Kidney tubule cell (primary cell): ENCODE measurements around the gene GDF2.

Experiments used
- DNase-seq: peaks from one replicate; pipeline ENCODE4 v3.0.0-alpha.2; 2018; ENCODE audit warnings: low spot score

GDF2 gene

DNA sequence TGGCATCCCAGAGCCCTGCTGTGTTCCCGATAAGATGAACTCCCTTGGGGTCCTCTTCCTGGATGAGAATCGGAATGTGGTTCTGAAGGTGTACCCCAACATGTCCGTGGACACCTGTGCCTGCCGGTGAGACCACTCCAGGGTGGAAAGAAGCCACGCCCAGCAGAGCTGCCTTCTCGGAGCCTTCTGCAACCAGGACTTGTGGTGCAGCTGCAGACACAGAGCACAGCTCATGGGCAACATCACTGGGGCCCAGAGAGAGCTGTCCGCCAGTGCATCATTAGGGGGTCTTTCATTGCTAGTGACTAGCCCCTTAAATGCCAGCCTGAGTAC lies 9.6 kb upstream of the GDF2 start:
- no peak for DNase-seq

DNA sequence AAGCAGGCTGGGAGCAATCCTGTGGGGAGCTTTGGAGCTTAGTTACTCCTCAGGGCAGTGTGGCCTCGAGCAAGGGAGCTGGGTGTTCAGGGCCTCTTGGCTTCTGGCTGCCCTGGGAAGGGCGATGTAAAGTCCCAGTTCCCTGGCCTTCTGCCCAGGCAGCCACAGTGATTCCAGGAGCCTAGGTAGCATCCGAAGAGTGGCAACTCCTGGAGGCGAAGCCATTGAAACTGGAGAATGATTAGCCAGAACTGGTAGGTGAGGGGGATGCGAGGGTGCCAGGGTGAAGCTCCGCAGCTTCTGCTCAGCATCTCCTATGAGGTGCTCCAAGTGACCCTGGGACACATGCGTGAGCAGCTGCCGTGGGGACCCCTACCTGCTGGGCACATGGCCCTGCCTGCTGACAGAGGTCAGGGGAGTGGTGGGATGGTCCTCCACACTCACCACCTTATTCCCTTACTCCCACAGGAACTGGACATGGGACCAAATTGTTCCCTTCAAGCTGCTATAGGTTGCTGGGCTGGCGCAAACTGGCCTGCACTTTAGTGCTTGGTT lies 7.8 kb upstream of the GDF2 start:
- DNase-seq: no peak

DNA sequence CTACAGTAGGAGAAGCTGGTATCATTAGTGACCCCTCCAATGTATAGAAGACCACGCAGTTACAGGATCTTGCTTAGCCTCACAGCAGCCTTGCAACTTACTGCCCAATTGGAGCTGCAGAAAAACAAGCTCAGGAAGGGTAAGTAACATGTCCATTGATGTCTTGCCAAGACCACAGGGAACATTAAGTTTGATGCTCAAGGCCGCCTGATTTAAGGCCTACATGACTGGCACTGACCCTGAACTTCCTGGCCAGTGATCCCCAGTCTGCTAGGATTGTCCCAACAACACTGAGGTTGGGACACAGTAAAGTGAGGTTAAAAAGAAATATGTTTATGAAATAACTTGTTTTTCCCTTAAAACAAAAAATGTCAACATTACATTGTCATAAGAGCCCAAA lies 6.8 kb upstream of the GDF2 start:
- no peak for DNase-seq

DNA sequence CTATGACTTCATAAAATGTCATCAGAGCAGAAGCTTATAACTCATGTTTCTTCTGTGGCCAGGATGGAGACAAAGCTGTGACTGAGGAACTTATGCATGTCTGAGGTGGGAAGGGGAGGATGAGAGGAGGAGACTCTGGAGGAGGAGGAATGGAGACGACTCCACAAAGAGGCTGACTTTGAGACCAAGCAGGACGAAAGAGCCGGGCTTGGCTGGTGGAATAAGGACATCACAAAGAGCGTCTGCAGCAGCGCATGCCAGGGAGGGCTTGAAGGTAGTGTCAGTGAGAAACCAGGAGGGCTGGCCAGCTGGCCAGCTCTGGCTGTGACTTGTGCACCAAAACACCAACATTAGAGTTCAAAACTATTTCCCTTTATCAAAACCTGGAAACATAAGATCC lies 6.1 kb upstream of the GDF2 start:
- no peak for DNase-seq

DNA sequence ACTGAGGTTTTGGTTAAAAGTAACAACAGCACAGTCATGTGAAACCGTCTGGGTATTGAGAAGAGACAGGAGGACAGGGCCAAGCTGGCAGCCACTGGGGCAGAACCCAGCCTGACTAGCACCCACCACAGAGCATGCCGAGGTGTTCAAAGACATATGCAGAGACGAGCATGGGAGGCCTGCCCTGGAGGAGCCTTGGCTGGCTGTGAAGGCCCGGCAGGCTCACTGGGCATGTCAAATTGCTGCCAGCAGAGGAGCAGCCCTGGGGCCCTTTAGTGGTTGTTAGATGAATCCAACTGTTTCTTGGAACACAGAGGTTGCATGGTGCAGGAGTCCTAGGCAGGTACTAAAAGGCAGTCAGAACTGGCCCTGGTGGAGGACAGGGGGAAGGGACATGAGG lies 5.0 kb upstream of the GDF2 start:
- DNase-seq: no peak

DNA sequence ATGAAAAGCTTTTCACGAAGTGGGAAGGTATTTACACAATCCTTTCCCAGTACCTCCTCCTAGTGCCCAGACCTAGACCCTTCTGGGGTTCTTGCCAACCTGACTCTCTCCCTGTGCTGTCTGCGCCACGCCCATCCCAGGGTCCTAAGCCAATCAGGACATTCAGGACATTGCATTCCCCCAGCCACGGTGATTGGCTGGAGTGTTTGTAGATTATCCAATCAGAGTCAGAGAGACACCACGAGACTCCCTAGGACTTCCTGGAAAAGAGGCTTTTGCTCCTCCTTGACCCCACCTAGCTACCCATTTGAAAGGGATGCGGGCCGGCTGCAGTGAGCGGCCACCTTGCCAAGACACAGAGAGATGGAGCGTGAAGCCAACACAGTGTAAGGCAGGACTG lies 3.5 kb upstream of the GDF2 start:
- no peak for DNase-seq

DNA sequence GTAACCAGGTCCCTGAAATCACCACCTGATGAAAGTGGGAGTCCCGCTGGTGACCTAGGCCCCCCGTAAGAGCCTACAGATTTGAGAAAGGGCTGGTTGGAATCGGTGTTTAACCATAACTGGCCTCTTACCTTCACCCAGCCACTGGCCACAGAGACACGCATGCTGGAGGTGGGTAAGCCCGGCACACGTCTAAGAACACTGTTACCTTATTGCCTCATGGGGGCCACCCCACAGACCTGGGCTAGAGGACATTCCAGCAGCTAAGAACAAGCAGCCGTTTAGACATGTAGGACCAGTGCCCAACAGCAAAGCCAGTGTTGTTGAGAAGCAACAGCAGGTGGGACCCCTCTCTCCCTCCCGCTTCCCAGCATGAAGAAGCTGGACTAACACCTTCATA lies 2.5 kb upstream of the GDF2 start:
- DNase-seq: no peak

DNA sequence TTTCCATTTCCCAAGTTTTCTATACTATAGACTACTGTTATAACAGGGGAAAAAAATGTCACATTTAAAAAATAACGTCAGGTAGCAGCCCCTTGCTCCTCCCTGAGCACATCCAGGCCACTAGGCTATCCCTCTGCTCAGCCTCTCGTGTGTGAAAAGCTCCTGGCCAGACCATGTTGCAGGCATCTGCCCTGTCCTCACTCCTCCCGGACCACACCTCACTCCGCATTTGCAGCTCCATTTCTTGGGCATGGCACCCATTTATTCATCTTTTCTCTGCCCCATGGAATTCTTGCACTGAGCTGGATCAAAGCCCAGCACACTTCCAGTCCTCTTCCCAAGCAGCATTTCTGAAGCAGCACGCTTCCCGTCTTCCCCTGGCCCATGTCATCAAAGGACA lies 1.4 kb upstream of the GDF2 start:
- no peak for DNase-seq

DNA sequence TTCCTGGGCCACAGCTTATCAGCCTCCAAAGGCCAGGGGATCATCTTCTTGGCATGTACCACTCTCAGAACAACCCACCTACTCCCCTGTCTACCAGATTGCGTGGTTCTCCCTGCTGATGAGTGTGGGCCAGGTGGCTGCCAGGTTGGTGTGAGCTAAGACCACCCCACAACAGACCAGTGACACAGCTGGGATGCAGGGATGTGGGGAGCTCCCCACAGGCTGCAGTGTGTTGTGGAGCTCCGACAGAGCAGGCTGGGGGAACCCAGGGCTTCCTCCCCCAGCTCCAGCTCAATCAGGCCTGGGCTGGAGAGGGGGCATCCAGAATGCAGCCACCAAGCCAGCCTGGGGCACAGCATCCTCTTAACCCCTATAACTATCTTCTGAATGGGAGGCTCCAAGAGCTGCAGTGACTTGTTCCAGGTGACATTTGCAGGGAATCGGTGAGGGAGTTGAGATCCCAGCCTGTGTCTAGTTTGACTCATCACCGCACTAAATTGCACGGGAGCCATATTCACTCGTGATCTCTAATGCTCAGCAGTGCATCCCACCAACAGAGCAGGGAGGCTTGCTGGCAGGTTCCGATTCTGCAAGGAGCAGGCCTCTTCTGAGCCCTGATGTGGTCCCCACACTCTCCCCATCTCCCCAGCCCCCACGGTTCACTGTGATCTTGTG lies 596 bp upstream of the GDF2 start:
- no peak for DNase-seq

DNA sequence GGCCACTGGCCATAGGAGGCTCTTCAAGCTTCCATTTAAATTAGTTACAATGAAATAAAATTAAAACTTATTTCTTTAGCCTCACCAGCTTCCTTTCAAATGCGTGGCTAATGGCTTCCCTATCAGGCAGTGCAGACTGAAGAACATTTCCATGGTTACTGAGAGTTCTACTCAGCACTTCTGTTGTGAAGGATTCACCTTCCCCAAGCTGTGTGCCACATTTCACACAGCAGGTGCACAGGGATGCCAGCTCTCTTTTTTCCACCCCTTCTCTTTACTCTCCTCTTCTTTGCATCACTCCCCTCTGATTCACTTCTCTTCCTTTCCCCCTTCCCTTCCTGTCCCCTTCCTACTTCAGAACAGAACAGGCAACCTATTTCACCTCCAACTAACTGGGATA lies 833 bp downstream of the GDF2 start:
- no peak for DNase-seq

DNA sequence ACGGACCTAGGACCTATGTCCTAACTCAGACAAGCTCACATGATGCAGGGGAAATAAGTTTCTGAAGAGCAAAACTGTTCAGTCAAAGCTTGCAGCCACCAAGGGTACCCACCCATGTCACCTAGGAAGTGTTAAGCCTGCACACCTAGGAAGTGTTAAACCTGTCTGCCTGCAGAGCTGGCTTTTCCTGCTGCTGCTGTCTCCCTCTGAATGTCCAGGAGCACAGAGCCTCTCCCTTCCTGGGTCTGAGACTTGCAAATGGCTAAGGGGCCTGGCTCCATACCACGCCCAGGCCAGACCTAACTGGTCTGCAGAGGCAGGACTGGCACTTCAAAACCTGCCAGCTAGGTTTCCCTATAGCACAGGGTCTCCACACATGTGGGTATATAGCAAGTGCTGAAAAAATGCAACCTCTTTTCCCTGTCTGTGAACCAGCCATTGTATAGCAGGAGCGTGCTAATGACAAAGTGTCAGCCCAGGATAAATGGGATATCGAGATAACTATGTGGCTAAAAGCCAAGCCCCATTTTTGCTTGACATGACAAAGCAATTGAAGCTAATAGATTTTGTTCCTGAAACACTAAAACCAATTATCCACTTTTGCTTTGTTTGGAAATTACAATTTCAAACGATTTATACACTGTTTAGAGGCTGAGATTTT lies 1.5 kb downstream of the GDF2 start:
- no peak for DNase-seq

DNA sequence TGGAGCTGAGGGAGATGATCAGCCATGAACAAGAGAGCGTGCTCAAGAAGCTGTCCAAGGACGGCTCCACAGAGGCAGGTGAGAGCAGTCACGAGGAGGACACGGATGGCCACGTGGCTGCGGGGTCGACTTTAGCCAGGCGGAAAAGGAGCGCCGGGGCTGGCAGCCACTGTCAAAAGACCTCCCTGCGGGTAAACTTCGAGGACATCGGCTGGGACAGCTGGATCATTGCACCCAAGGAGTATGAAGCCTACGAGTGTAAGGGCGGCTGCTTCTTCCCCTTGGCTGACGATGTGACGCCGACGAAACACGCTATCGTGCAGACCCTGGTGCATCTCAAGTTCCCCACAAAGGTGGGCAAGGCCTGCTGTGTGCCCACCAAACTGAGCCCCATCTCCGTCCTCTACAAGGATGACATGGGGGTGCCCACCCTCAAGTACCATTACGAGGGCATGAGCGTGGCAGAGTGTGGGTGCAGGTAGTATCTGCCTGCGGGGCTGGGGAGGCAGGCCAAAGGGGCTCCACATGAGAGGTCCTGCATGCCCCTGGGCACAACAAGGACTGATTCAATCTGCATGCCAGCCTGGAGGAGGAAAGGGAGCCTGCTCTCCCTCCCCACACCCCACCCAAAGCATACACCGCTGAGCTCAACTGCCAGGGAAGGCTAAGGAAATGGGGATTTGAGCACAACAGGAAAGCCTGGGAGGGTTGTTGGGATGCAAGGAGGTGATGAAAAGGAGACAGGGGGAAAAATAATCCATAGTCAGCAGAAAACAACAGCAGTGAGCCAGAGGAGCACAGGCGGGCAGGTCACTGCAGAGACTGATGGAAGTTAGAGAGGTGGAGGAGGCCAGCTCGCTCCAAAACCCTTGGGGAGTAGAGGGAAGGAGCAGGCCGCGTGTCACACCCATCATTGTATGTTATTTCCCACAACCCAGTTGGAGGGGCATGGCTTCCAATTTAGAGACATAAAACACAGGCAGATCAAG lies 3.3 kb downstream of the GDF2 start:
- DNase-seq: no peak

DNA sequence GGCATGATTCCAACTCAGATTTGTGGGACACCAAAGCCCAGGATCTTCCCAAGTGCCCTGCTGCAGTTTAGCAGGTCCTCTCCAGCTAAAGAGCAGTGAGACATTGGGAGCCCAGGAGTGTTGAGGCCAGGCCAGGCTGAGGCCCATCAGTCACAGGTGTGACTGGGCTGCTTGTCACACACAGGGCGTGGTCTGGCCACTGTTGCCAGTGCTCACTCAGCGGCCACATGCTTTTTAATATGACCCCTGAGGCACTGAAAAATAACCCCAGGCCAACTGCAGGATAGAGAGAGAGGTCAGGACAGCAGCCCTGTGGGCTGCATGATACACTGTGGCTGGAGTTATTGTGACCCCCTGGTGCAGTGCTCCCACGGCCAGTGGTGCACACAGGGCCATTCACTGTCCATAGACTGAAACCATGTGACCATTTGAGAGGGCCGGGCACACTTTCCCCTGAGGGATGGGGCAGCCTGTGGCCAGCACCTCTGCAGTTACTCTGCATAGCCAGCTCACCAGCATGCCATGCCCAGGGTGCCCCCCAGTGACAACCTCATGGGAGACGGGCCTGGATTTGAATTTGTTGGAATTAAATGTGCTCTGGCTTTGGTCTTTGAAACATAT lies 4.2 kb downstream of the GDF2 start:
- DNase-seq: no peak

DNA sequence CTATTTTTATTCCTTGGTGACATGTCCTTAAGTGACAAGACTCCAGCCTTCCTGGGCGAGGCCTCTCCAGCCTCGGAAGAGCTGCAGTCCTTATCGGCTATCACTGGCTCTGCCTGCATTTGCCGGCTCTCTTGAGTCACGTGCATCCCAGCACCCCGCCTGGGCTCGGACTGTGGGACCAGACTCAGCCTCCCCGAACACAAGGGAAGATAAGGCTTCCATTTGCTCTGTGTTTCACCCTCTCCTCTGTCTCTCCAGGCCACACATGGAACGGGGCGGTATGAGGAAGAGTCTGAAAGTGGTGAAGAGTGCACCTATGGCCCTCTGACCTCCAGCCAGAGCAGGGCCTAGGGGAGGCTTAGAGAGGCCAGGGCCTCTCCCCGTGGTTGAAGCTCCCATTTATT lies 4.7 kb downstream of the GDF2 start:
- no peak for DNase-seq

DNA sequence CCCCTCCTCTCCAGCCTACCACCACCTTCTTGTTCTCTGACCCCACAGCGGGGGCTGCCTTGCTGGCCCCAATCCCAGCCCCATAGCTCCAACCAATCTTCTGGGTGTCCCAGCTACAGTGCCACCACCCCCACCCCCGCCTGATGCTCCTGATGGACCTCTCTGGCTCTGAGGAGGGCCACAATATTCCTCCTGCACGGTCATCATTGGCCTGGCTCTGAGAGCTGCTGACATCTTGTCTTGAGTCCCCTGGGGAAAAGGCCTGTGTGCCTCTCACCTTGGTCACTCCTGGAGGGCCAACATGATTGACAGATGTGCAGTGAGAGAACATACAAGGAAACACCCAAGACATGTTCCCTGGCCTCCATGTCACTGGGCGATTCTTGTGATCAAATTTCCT lies 7.6 kb downstream of the GDF2 start:
- no peak for DNase-seq

DNA sequence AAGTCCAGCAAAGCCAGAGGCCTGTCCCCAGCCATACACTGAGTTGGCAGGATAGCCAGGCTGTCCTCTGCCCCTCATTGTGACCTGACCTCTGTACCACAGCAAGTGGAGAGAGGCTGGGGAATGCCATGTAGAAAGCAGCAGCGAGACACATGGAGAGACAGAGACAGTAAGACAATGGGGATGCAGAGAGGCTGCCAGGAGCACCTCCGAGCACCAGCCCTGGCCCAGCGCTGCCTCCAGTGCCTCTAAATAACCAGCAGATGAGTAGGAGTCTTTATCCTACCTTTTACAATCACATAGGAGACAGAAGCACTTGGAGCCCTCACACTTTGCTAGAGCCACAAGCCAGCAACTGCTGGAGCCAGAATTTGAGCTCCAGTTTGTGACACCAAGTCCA lies 8.1 kb downstream of the GDF2 start:
- DNase-seq: no peak

DNA sequence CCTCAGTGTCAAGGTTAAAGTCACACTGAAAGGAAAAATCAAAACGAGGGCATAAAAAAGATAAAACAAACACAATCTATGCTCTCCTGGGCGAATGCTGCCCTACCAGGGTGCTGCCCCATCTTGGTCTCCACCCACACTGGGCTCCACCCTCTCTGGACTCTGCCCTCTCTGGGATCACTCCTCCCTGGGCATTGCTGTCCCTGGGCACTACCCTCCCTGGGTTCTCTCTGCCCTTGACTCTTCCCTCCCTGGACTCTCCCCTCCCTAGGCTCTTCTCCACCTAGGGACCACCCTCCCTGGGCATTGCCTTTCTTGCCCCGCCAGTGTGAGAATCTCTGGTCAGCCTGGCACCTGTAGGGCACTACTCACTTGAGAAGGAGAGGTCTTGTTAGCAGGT lies 8.6 kb downstream of the GDF2 start:
- no peak for DNase-seq

DNA sequence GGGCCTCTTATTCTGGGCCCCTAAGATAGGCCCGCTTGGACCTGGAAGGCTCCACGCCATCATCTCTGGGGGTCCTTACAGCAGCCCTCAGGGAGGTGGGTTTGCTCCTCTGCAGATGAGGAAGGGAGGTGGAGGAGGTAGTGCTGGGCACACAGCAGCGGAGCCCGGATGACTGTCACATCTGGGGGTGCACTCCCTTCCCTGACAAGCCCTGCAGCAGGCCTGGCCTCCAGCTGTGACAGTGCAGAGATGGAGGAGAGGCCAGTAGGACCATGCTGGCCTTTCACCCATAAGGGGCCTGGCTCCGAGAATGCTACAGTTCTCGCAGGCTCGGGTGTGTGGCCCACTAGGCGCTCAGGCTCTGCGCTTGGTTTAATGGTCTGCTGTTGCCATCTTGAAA lies 9.2 kb downstream of the GDF2 start:
- DNase-seq: no peak

DNA sequence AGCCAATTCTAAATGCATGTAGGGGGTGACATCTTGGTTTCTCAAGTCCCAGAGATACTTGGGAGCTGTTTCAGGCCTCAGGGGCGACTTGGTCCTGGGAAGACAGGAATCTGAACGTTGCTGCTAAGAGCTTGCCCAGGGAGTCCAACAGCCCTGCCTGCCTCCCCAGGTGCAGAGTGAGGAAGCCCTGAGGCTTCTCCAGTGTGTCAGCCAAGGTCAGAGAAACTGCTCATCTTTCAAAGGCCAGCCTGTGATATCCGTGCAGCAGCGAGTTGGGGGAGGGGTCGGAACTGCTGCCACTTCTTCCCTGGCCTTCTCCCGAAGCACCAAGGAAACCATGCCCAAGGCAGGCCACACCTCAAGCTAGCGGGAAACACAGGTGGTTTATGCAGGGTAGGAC lies 9.7 kb downstream of the GDF2 start:
- DNase-seq: no peak

DNA sequence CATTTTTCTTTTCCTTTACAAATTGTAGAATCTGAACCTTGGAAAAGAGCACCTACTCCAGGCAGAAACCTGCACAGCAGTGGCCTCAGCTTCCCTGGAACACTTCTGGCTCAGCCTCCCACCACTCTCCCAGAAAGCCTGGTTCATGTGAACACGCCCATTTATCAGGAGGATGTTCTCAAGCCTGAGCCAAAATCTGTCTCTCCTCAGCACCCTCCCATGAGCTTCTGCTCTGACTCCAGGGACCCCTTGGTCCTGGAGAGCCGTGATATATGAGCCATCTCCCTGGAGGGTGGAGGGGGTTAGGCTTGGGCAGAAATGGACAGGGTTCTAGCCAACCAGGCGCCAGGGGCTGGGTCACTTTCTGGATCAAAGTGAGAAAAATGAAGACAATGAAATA lies 10.1 kb downstream of the GDF2 start:
- no peak for DNase-seq

DNA sequence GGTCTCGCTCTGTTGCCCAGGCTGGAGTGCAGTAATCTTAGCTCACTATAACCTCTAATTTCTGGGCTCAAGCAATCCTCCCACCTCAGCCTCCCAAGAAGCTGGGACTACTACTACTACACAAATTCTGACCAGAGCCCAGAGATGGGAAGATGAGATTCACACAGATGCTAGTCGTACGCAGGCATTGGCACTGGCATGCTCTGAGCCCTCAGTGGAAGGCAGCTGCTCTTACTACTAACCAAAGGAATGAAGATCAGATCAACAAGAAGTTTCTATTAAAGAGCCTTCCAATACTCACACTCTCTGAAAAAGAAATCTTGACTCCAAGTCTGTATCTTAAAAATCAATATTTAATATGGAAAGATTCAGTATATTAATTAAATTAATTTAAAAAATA lies 10.7 kb downstream of the GDF2 start:
- DNase-seq: no peak

DNA sequence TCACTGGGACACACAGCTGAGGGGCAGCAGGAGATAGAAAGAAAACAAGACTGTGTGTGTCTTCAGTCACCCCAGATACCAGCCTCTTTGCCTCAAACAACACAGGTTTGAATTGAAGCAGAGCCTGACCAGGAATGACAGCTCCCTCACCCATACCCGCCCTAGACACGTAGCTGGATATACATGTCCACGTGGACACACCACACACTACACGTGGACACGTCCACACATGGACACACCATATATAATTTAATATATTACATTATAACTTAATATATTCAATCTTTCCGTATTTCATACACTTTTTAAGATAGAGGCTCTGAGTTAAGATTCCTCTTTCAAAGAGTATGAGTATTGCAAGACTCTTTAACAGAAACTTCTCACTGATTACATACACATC lies 11.3 kb downstream of the GDF2 start:
- no peak for DNase-seq
